Fibroblast of lung (primary cell): ENCODE data around the gene C1QL1. TPM values are rescaled to one million over a fixed set of nuclear protein-coding genes. Genes with fewer than 3 reads are reported as not detected.

Source experiments
- DNase-seq, 2 donors: peaks; one replicate each; pipeline versions ENCODE4 v3.0.0 to v3.0.0-alpha.2; 2010; ENCODE audit warnings: low read depth in 2 of 2
- H2AFZ ChIP-seq: 2 replicates; pipeline ENCODE4 v1.5.1; 2012; ENCODE audit warnings: low read length, control low read depth, inconsistent platforms
- H3K27ac ChIP-seq: 2 replicates; pipeline ENCODE4 v1.5.1; 2011; ENCODE audit warnings: low read length, control low read depth; ENCODE audit not compliant: insufficient read depth
- H3K27me3 ChIP-seq: 2 replicates; pipeline ENCODE4 v1.5.1; 2011; ENCODE audit warnings: mild to moderate bottlenecking, low read length; ENCODE audit not compliant: control insufficient read depth, insufficient read depth
- H3K36me3 ChIP-seq: 2 replicates; pipeline ENCODE4 v1.5.1; 2011; ENCODE audit warnings: low read length; ENCODE audit not compliant: control insufficient read depth, insufficient read depth
- H3K4me1 ChIP-seq: 2 replicates; pipeline ENCODE4 v1.5.1; 2011; ENCODE audit warnings: low read length; ENCODE audit not compliant: control insufficient read depth, insufficient read depth; ENCODE audit errors: extremely low read depth
- H3K4me2 ChIP-seq: 2 replicates; pipeline ENCODE4 v1.5.1; 2011; ENCODE audit warnings: low read length, control low read depth; ENCODE audit not compliant: insufficient read depth; ENCODE audit errors: extremely low read depth
- H3K4me3 ChIP-seq, 4 experiments: fragments of 200-600 bp in 1 of 4; sonication (generic) in 1 of 4; replicated peaks in 1 of 4; 2 replicates each; pipeline ENCODE4 v1.5.1; 2011 to 2016; ENCODE audit warnings: low read length in 4 of 4, low read depth in 3 of 4, mild to moderate bottlenecking in 3 of 4, control low read depth in 2 of 4, inconsistent platforms in 1 of 4, mixed read lengths in 1 of 4; ENCODE audit not compliant: insufficient read depth in 1 of 4; ENCODE audit errors: control extremely low read depth in 1 of 4
- H3K79me2 ChIP-seq: 2 replicates; pipeline ENCODE4 v1.5.1; 2012; ENCODE audit warnings: mild to moderate bottlenecking, low read length, inconsistent platforms; ENCODE audit not compliant: control insufficient read depth, insufficient read depth
- H3K9ac ChIP-seq: 2 replicates; pipeline ENCODE4 v1.5.1; 2011; ENCODE audit warnings: mild to moderate bottlenecking, low read length, control low read depth; ENCODE audit not compliant: insufficient read depth
- H3K9me3 ChIP-seq: 2 replicates; pipeline ENCODE4 v1.5.1; 2012; ENCODE audit warnings: low read depth, low read length; ENCODE audit not compliant: control insufficient read depth, insufficient read depth
- H4K20me1 ChIP-seq: 2 replicates; pipeline ENCODE4 v1.5.1; 2011; ENCODE audit warnings: low read length; ENCODE audit not compliant: control insufficient read depth, insufficient read depth; ENCODE audit errors: extremely low read depth
- CTCF ChIP-seq, 2 donors: IDR thresholded peaks in 1 of 2; conservative IDR thresholded peaks in 1 of 2; 1 replicate in 1 of 2; 2 replicates in 1 of 2; pipeline ENCODE4 v1.5.1; 2011 to 2012; ENCODE audit warnings: low read length in 2 of 2, control low read depth in 1 of 2, inconsistent platforms in 1 of 2, low read depth in 1 of 2, mild to moderate bottlenecking in 1 of 2
- EZH2 ChIP-seq: IDR thresholded peaks from 2 replicates; pipeline ENCODE4 v1.5.1; 2012; ENCODE audit warnings: low read length, control low read depth, mild to moderate bottlenecking; ENCODE audit errors: missing control alignments
- polyA plus RNA-seq, 2 donors: library from polyadenylated mRNA; depleted of rRNA in 1 of 2; stranded (reverse) in 1 of 2; unstranded in 1 of 2; fragments of >200 nt; gene quantifications; 2 replicates each; pipeline ENCODE4 v1.2.1, GENCODE V29; 2011 to 2012; ENCODE audit warnings: missing spikeins in 1 of 2
- total RNA-seq: library from RNA; depleted of rRNA; stranded (reverse); fragments of >200 nt; gene quantifications from 2 replicates; pipeline ENCODE4 v1.2.1, GENCODE V29; 2014

Gene C1QL1
- total and polyA plus RNA-seq, 2 donors (not counting 1 experiment from before 2014, with no cell fraction given), result 0.53 to 1.3 TPM

GRCh38 chr17:44965481-44966234 lies 2.4 kb downstream of the C1QL1 start:
- peaks cover 2% of the 10 kb centered on the region for H3K4me1 ChIP-seq
- TF ChIP-seq CTCF (conservative IDR thresholded peaks at IDR 0.05 in 1 of 2, IDR thresholded peaks at IDR 0.05 in 1 of 2; ENCODE audit: low read depth in 1 of 2, low read length in 2 of 2) (no peak), EZH2 (no peak)
- H3K4me2 ChIP-seq, result no peak overlapping the region
- H3K79me2 ChIP-seq, result no peaks in the 10 kb centered on the region
- no peaks in the 10 kb centered on the region for H4K20me1 ChIP-seq
- H3K9ac ChIP-seq, result no peak overlapping the region
- H3K27me3 ChIP-seq, result peaks cover 36% of the 10 kb centered on the region
- no peak overlapping the region for H3K4me3 ChIP-seq
- H3K9me3 ChIP-seq, result no peaks in the 10 kb centered on the region
- no peaks in the 10 kb centered on the region for H3K36me3 ChIP-seq
- DNase-seq, result no peak
- H3K27ac ChIP-seq, result no peak overlapping the region
- no peak overlapping the region for H2AFZ ChIP-seq

GRCh38 chr17:44961921-44962350 lies 6.2 kb downstream of the C1QL1 start:
- H3K27ac ChIP-seq, result no peak overlapping the region
- no peaks in the 10 kb centered on the region for H3K4me1 ChIP-seq
- no peaks in the 10 kb centered on the region for H3K9me3 ChIP-seq
- H3K4me2 ChIP-seq, result no peak overlapping the region
- H2AFZ ChIP-seq, result no peak overlapping the region
- H3K4me3 ChIP-seq, result no peak overlapping the region
- no peaks in the 10 kb centered on the region for H3K36me3 ChIP-seq
- no peaks in the 10 kb centered on the region for H3K79me2 ChIP-seq
- H3K27me3 ChIP-seq, result peaks cover 20% of the 10 kb centered on the region
- H4K20me1 ChIP-seq, result no peaks in the 10 kb centered on the region
- peak in 1 of 2 donors; percentile 30 for DNase-seq
- H3K9ac ChIP-seq, result no peak overlapping the region
- TF ChIP-seq CTCF (conservative IDR thresholded peaks at IDR 0.05 in 1 of 2, IDR thresholded peaks at IDR 0.05 in 1 of 2; ENCODE audit: low read depth in 1 of 2, low read length in 2 of 2), result peak in 1 of 2 donors; percentile 20
- no peak for TF ChIP-seq EZH2

- Histone ChIP-seq H3K4me1 (no peaks in the 10 kb centered on the region), H4K20me1 (no peaks in the 10 kb centered on the region), H3K27me3 (peaks cover 13% of the 10 kb centered on the region), H3K9ac (no peak overlapping the region), H3K36me3 (no peaks in the 10 kb centered on the region), H3K9me3 (no peaks in the 10 kb centered on the region), H3K4me2 (no peak overlapping the region), H3K79me2 (no peaks in the 10 kb centered on the region), H3K27ac (no peak overlapping the region), H2AFZ (no peak overlapping the region), H3K4me3 (no peak overlapping the region)
- no peak for TF ChIP-seq EZH2
- TF ChIP-seq CTCF (conservative IDR thresholded peaks at IDR 0.05 in 1 of 2, IDR thresholded peaks at IDR 0.05 in 1 of 2; ENCODE audit: low read depth in 1 of 2, low read length in 2 of 2), result no peak
- no peak for DNase-seq
Measured at GRCh38 chr17:44960691-44961090, 7.4 kb downstream of the C1QL1 start.
